ENCODE results near the gene NINJ2.

The NINJ2 gene

GRCh38 chr12:560691-561390, 102.4 kb downstream of the NINJ2 start:
- no peak overlapping the region for H3K4me3 Mint-ChIP-seq
- H3K27me3 Mint-ChIP-seq = no peaks in the 10 kb centered on the region
- no peaks in the 10 kb centered on the region for H3K9me3 Mint-ChIP-seq
- ATAC-seq = no peak
- H3K27ac Mint-ChIP-seq = no peak overlapping the region
- H3K4me1 Mint-ChIP-seq = peaks cover 37% of the 10 kb centered on the region
- no peaks in the 10 kb centered on the region for H3K36me3 Mint-ChIP-seq (ENCODE audit: low read depth)
- no peak for DNase-seq

DNA sequence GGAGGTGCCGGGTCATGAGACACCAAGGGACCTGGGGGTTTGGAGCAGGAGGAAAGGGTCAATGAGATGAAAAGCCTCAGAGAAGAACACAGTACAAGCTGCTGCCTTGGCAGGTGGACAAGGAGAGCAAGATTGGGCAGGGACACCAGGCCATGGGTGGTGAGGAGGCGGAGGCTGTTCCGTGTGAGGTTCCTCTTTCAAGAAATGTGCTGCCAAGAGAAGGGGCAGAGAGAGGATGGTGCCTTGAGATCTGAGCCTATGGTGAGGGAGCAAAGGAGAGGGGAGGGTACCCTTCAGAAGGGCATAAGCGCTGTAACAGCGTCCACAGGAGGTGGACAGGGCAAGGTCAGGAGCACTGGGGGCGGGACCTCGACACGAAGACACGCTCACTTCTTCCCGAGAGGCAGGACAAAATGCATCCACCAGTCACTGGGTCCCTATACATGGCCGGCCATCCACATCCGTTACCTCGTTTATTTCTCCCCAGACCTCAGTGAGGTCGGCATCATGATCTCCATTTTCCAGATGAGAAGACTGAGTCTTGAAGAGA, 103.3 kb downstream of the NINJ2 start:
- DNase-seq = no peak
- no peak overlapping the region for H3K27ac Mint-ChIP-seq
- peaks cover 32% of the 10 kb centered on the region for H3K4me1 Mint-ChIP-seq
- H3K36me3 Mint-ChIP-seq (ENCODE audit: low read depth) = no peaks in the 10 kb centered on the region
- ATAC-seq = no peak
- no peaks in the 10 kb centered on the region for H3K27me3 Mint-ChIP-seq
- no peak overlapping the region for H3K4me3 Mint-ChIP-seq
- no peaks in the 10 kb centered on the region for H3K9me3 Mint-ChIP-seq

GRCh38 chr12:559208-559905, 103.9 kb downstream of the NINJ2 start:
- Mint-ChIP-seq H3K9me3 (no peaks in the 10 kb centered on the region), H3K4me3 (no peak overlapping the region), H3K36me3 (ENCODE audit: low read depth) (no peaks in the 10 kb centered on the region), H3K4me1 (peaks cover 28% of the 10 kb centered on the region), H3K27ac (no peak overlapping the region), H3K27me3 (no peaks in the 10 kb centered on the region)
- ATAC-seq (no peak), DNase-seq (no peak)

DNA sequence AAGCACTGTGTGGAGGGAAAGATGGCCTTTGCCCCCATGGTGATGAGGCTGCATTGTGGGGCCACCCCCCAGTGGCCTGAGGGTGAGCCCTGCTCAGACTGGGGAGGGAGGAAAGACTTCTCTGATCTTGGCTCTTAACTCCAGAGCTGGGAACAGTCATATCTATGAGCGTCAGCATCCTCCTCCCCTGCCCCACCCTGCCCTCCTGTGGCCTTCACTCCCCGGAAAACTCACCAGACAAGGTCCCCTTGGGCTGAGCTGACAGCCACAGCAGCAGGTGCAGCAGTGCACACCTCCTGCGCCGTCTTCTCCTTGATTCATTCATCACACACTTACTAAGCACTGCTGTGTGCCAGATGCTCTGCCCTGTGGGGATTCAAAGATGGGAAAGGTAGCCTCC, 104.7 kb downstream of the NINJ2 start:
- H3K27me3 Mint-ChIP-seq = no peaks in the 10 kb centered on the region
- H3K4me1 Mint-ChIP-seq = peaks cover 24% of the 10 kb centered on the region
- ATAC-seq = no peak
- H3K27ac Mint-ChIP-seq = no peak overlapping the region
- H3K36me3 Mint-ChIP-seq (ENCODE audit: low read depth) = no peaks in the 10 kb centered on the region
- no peak for DNase-seq
- no peaks in the 10 kb centered on the region for H3K9me3 Mint-ChIP-seq
- H3K4me3 Mint-ChIP-seq = no peak overlapping the region

DNA sequence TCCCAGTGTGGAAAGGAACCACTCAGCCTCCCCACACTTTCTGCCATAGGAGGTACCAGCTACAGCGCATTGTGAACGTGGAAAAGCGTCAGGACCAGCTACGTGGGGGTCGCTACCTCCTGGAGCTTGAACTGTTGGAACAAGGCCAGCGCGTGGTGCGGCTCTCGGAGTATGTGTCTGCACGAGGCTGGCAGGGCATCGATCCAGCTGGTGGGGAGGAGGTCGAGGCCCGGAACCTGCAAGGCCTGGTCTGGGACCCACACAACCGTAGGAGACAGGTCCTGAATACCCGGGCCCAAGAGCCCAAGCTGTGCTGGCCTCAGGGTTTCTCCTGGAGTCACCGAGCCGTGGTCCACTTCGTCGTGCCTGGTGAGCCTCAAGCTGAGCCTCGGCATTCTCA, 106.7 kb downstream of the NINJ2 start:
- Mint-ChIP-seq H3K36me3 (ENCODE audit: low read depth) (no peaks in the 10 kb centered on the region), H3K27me3 (no peaks in the 10 kb centered on the region), H3K9me3 (no peaks in the 10 kb centered on the region), H3K27ac (no peak overlapping the region), H3K4me1 (peaks cover 27% of the 10 kb centered on the region), H3K4me3 (no peak overlapping the region)
- DNase-seq (no peak), ATAC-seq (no peak)

- H3K4me1 Mint-ChIP-seq = peaks cover 29% of the 10 kb centered on the region
- H3K27me3 Mint-ChIP-seq = no peaks in the 10 kb centered on the region
- no peak for DNase-seq
- no peak for ATAC-seq
- H3K27ac Mint-ChIP-seq = no peak overlapping the region
- no peaks in the 10 kb centered on the region for H3K9me3 Mint-ChIP-seq
- no peaks in the 10 kb centered on the region for H3K36me3 Mint-ChIP-seq (ENCODE audit: low read depth)
- H3K4me3 Mint-ChIP-seq = no peak overlapping the region
These were observed 109.3 kb downstream of the NINJ2 start for GRCh38 chr12:554001-554285.

DNA sequence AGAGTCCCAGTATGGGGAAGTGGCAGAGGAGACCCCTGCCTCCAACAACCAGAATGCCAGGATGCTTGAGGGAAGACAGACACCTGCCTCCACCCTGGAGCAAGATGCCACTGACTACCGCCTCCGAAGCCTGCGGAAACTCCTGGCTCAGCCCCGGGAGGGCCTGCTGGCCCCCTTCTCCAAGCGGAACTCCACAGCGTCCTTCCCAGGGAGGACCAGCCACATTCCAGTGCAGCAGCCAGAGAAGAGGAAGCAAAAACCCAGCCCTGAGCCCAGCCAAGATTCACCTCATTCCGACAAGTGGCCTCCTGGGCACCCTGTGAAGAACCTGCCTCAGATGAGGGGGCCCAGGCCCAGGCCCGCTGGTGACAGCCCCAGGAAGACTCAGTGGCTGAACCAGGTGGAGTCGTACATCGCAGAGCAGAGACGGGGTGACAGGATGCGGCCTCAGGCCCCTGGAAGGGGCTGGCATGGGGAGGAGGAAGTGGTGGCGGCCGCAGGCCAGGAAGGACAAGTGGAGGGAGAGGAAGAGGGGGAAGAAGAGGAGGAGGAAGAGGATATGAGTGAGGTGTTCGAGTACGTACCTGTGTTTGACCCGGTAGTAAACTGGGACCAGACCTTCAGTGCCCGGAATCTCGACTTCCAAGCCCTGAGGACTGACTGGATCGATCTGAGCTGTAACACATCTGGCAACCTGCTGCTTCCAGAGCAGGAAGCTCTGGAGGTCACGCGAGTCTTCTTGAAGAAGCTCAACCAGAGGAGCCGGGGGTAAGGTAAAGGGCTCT, 109.8 kb downstream of the NINJ2 start:
- ATAC-seq (peak; percentile 51), DNase-seq (no peak)
- peaks cover 29% of the 10 kb centered on the region for H3K4me1 Mint-ChIP-seq

DNA sequence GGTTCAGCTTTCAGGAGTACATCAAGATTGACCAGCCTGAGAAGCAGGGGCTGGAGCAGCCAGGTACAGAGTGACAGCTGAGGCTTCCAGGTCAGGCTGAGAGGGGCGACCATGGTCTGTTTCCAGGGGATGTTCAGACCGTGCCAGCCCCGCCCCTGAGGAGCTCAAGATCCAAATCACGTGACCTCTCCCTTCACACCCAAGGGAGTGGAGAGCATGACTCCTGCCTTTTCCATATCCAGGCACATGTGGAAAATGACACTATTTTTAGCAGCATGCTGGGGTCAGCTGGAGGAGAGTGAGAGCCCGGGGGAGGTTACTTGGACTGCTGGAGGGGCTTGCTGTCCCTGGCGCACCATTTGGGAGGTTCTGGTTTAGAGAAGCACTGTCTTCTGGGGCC, 110.8 kb downstream of the NINJ2 start:
- ATAC-seq (no peak), DNase-seq (no peak)
- Mint-ChIP-seq H3K4me1 (peaks cover 29% of the 10 kb centered on the region), H3K27me3 (peaks cover 2% of the 10 kb centered on the region), H3K9me3 (no peaks in the 10 kb centered on the region), H3K4me3 (no peak overlapping the region), H3K36me3 (ENCODE audit: low read depth) (no peaks in the 10 kb centered on the region), H3K27ac (no peak overlapping the region)

More for the DNA sequence above, 109.8 kb downstream of the NINJ2 start:
- Mint-ChIP-seq H3K27ac (no peak overlapping the region), H3K9me3 (no peaks in the 10 kb centered on the region), H3K36me3 (ENCODE audit: low read depth) (no peaks in the 10 kb centered on the region), H3K4me3 (no peak overlapping the region), H3K27me3 (no peaks in the 10 kb centered on the region)

DNA sequence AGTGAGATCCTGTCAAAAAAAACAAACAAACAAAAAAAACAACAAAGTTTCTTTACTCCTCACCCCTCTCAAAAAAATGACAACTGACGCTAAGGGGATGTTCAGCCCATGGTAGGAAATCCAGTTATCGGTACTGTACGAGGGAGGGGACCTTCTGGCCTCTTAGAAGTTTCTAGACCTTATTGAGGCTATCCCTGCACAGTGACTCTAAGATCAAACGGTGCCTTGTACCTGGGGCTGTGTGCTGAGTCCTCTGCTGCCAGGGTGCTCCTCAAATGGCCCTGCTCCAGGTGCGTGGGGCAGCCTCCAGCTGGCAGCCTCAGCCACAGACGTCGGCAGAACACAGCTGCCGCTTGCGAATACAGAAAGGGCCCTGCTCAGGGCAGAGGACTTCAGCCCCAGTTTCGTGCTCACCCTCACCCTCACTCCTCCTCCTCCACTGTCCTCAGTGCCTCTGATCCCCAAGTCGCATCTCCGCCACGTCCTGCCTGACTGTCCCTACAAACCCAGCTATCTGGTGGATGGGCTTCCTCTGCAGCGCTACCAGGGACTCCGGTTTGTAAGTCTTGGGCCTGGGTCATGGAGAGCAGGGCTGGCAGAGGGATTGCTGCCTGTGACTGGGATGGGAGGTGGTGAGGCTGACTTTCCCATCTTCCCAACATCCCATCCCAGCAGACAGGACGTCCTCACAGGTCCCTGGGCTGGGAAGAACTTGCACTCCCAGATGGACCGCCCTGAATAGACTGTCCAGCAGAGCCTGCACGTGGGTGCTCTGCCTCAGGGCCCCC, 112.6 kb downstream of the NINJ2 start:
- H3K27me3 Mint-ChIP-seq = peaks cover 9% of the 10 kb centered on the region
- no peak overlapping the region for H3K27ac Mint-ChIP-seq
- no peak for DNase-seq
- H3K4me1 Mint-ChIP-seq = peaks cover 29% of the 10 kb centered on the region
- ATAC-seq = no peak
- H3K36me3 Mint-ChIP-seq (ENCODE audit: low read depth) = no peaks in the 10 kb centered on the region
- no peak overlapping the region for H3K4me3 Mint-ChIP-seq
- H3K9me3 Mint-ChIP-seq = no peaks in the 10 kb centered on the region

GRCh38 chr12:549476-550082, 113.7 kb downstream of the NINJ2 start:
- Mint-ChIP-seq H3K4me3 (no peak overlapping the region), H3K9me3 (no peaks in the 10 kb centered on the region), H3K27me3 (peaks cover 16% of the 10 kb centered on the region), H3K27ac (no peak overlapping the region), H3K36me3 (ENCODE audit: low read depth) (no peaks in the 10 kb centered on the region), H3K4me1 (peaks cover 27% of the 10 kb centered on the region)
- ATAC-seq (no peak), DNase-seq (no peak)

DNA sequence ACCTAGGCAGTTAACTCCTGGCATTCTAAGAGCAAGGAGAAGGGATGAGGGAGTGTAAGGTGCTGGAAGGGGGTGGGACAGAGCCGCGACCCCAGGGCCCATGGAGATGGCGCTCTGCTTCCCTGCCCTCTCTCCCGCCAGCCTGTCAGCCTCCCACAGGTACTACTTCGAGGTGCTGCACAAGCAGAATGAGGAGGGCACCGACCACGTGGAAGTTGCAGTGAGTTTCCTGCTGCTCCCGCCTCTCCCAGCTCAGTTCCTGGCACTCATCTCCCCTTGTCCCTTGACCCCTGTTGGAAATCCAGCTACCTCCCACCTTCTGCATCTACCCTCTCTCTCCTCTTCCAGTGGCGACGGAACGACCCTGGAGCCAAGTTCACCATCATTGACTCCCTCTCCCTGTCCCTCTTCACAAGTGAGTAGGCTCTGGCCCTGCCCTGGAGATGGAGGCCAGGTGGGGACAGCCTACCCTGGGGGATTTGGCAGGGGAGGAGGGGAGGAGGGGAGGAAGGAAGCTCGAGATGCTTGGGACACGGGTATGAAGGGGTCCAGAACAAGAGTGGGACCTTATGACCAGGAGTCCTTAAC, 115.3 kb downstream of the NINJ2 start:
- Mint-ChIP-seq H3K4me1 (peaks cover 17% of the 10 kb centered on the region), H3K27ac (no peak overlapping the region), H3K9me3 (no peaks in the 10 kb centered on the region), H3K36me3 (ENCODE audit: low read depth) (no peaks in the 10 kb centered on the region), H3K4me3 (no peak overlapping the region), H3K27me3 (peaks cover 19% of the 10 kb centered on the region)
- ATAC-seq (no peak), DNase-seq (no peak)

DNA sequence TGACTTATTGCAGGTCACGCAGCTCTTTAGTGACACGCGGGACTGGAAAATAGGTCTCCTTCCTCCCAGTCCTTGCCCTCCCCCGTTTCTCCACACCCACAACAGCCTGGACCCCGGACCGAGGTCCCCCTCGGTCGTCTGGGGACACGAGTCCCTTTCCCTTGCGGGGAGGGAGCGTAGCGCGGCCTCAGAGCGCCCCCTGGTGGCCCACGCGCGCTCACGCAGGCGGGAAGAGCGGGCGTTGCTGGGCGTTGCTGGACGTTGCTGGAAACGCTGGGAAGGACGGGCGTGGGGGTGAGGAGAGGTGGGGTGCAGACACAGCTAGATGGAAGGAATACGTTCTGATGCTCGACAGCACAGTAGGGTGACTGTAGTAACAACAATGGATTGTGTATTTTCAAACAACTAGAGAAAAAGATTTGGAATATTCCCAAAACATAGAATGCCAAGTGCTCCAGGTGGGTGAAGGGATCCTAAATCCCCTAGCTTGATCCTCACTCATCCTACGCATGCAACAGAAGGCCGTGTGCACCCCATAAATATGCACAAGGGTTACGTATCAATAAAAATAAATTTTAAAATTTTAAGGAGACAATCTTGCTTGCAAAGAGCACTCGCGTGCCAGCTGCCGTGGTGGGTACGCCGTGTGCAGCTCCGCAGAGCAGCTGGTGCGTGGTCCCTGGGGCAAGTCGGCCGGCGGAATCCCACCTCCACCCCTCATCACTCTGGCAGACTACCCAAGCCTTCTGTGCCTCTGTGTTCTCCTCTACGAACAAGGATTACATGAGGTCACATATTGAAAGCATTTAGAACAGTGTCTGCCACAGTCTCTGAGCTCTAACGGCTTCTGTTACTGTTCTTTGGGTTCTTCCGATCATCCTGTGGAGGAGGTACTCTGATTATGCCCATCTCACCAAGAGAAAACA, 116.1 kb downstream of the NINJ2 start:
- peaks cover 19% of the 10 kb centered on the region for H3K27me3 Mint-ChIP-seq
- peak; percentile 83 for DNase-seq
- no peaks in the 10 kb centered on the region for H3K36me3 Mint-ChIP-seq (ENCODE audit: low read depth)
- ATAC-seq = peak; percentile 62
- H3K27ac Mint-ChIP-seq = no peak overlapping the region
- no peak overlapping the region for H3K4me3 Mint-ChIP-seq
- no peaks in the 10 kb centered on the region for H3K9me3 Mint-ChIP-seq
- peaks cover 9% of the 10 kb centered on the region for H3K4me1 Mint-ChIP-seq

All from activated naive CD8-positive, alpha-beta T cell treated with anti-CD3 and anti-CD28 coated beads, Interleukin-2, amount 50 U/mL, for 24 hours (primary cell).